Endothelial cell of umbilical vein (primary cell): Measurements from ENCODE around the gene AKR7A3. TPM values are rescaled to one million over a fixed set of nuclear protein-coding genes. Genes with fewer than 3 reads are reported as not detected.
A peak's percentile ranks its signal among the peaks of the same experiment; 100 is the strongest.
"Not testable (repeated sequence)": the region's sequence is repeated elsewhere in the genome, so short reads cannot be mapped to it uniquely, and the experiment has no call there.

Experiments
- Bru-seq: library from RNA; stranded (reverse); fragments of 400-500 nt; gene quantifications from one replicate; lab custom pipeline; 2021; lab: Mats Ljungman, UMichigan
- BruChase-seq, 2 experiments: library from RNA; stranded (reverse); fragments of 400-500 nt; gene quantifications; one replicate each; lab custom pipeline; 2021; lab: Mats Ljungman, UMichigan
- BruUV-seq: library from RNA; stranded (reverse); fragments of 400-500 nt; replicated peaks from 2 replicates; lab custom pipeline; 2021; lab: Mats Ljungman, UMichigan
- CTCF ChIA-PET: fragments of 300-600, 350-600 bp; sonication (Branson Sonifier 250); formaldehyde crosslinking; loops from one replicate; lab custom pipeline; 2021; ENCODE audit warnings: antibody characterized with exemption, inconsistent platforms; lab: Charles Lee
- POLR2A ChIA-PET: fragments of 300-600, 350-600 bp; sonication (Branson Sonifier 250); formaldehyde crosslinking; loops from one replicate; lab custom pipeline; 2021; ENCODE audit warnings: antibody characterized with exemption, inconsistent platforms; lab: Charles Lee
- DNase-seq: peaks from one replicate; pipeline ENCODE4 v3.0.0-alpha.2; 2011; ENCODE audit warnings: low read depth, low spot score
- FAIRE-seq: peaks from 2 replicates; lab custom pipeline; 2011; peaks lifted over from hg19 to GRCh38; lab: Jason Lieb, UNC
- H2AFZ ChIP-seq: 2 replicates; pipeline ENCODE4 v1.6.0; 2012; ENCODE audit warnings: low read depth, low read length, control low read depth, inconsistent platforms
- H3K27ac ChIP-seq: 2 replicates; pipeline ENCODE4 v1.5.1; 2011; ENCODE audit warnings: low read depth, mild to moderate bottlenecking, control low read depth, low read length, moderate library complexity; ENCODE audit not compliant: insufficient read depth
- H3K27me3 ChIP-seq, 2 experiments: 2 replicates each; pipeline versions ENCODE4 v1.6.0 to v1.6.1; 2011; ENCODE audit warnings: low read length in 2 of 2, mixed read lengths in 1 of 2; ENCODE audit not compliant: control insufficient read depth in 2 of 2, insufficient read depth in 2 of 2
- H3K36me3 ChIP-seq, 2 experiments: 2 replicates in 1 of 2; 3 replicates in 1 of 2; pipeline ENCODE4 v1.5.1; 2011; ENCODE audit warnings: low read length in 2 of 2, mild to moderate bottlenecking in 1 of 2, moderate library complexity in 1 of 2; ENCODE audit not compliant: control insufficient read depth in 2 of 2, insufficient read depth in 2 of 2; ENCODE audit errors: extremely low read depth in 1 of 2
- H3K4me1 ChIP-seq: 3 replicates; pipeline ENCODE4 v1.5.1; 2011; ENCODE audit warnings: mild to moderate bottlenecking, low read length; ENCODE audit not compliant: control insufficient read depth, insufficient read depth; ENCODE audit errors: extremely low read depth
- H3K4me2 ChIP-seq: 2 replicates; pipeline ENCODE4 v1.6.1; 2011; ENCODE audit warnings: low read length, control low read depth, mixed read lengths; ENCODE audit not compliant: insufficient read depth
- H3K4me3 ChIP-seq, 3 experiments: fragments of 200-600 bp in 1 of 3; sonication (generic), shearing (Covaris generic) in 1 of 3; replicated peaks in 1 of 3; 2 replicates each; pipeline ENCODE4 v1.5.1; 2011 to 2016; ENCODE audit warnings: control low read depth in 3 of 3, low read length in 3 of 3, mild to moderate bottlenecking in 2 of 3, inconsistent platforms in 1 of 3, low read depth in 1 of 3, moderate library complexity in 1 of 3; ENCODE audit not compliant: insufficient read depth in 1 of 3
- H3K79me2 ChIP-seq: 2 replicates; pipeline ENCODE4 v1.6.0; 2012; ENCODE audit warnings: low read length, inconsistent platforms; ENCODE audit not compliant: control insufficient read depth, insufficient read depth
- H3K9ac ChIP-seq: replicated peaks from 2 replicates; pipeline ENCODE3; 2011; ENCODE audit warnings: low read length, control low read depth; ENCODE audit not compliant: insufficient read depth; ENCODE audit errors: extremely low read depth
- H3K9me1 ChIP-seq: replicated peaks from 3 replicates; pipeline ENCODE4 v1.6.0; 2011; ENCODE audit warnings: mild to moderate bottlenecking, low read length; ENCODE audit not compliant: control insufficient read depth, insufficient read depth; ENCODE audit errors: extremely low read depth
- H3K9me3 ChIP-seq: replicated peaks from 2 replicates; pipeline ENCODE4 v1.5.1; 2012; ENCODE audit warnings: low read length, inconsistent platforms; ENCODE audit not compliant: control insufficient read depth, insufficient read depth
- H4K20me1 ChIP-seq: replicated peaks from 2 replicates; pipeline ENCODE3; 2011; ENCODE audit warnings: mild to moderate bottlenecking, low read length; ENCODE audit not compliant: control insufficient read depth, insufficient read depth; ENCODE audit errors: extremely low read depth
- CTCF ChIP-seq, 2 donors: IDR thresholded peaks; 1 replicate in 1 of 2; 2 replicates in 1 of 2; pipeline ENCODE4 v1.5.1; 2011; ENCODE audit warnings: low read length in 2 of 2, mild to moderate bottlenecking in 2 of 2, moderate library complexity in 2 of 2, control low read depth in 1 of 2, inconsistent platforms in 1 of 2, low read depth in 1 of 2; ENCODE audit not compliant: insufficient read depth in 1 of 2; ENCODE audit errors: extremely low read depth in 1 of 2
- EZH2 ChIP-seq: IDR thresholded peaks from 2 replicates; pipeline ENCODE4 v1.6.1; 2012; ENCODE audit warnings: borderline replicate concordance, low read depth, mild to moderate bottlenecking, moderate library complexity, low read length, inconsistent platforms; ENCODE audit not compliant: severe bottlenecking
- FOS ChIP-seq: IDR thresholded peaks from 2 replicates; pipeline ENCODE4 v1.6.1; 2011; ENCODE audit warnings: mild to moderate bottlenecking, low read length, moderate library complexity, borderline replicate concordance; ENCODE audit not compliant: insufficient read depth
- GATA2 ChIP-seq: IDR thresholded peaks from 2 replicates; pipeline ENCODE4 v1.7.0; 2011; ENCODE audit warnings: low read depth, mild to moderate bottlenecking, moderate library complexity, mixed read lengths, low read length; ENCODE audit not compliant: insufficient read length, insufficient read depth
- JUN ChIP-seq: IDR thresholded peaks from 2 replicates; pipeline ENCODE4 v1.6.1; 2011; ENCODE audit warnings: borderline replicate concordance, low read depth; ENCODE audit not compliant: insufficient read length, insufficient read depth
- MYC ChIP-seq: IDR thresholded peaks from one replicate; pipeline ENCODE4 v1.6.1; 2011; ENCODE audit warnings: mild to moderate bottlenecking, low read depth, low read length
- POLR2A ChIP-seq: IDR thresholded peaks from 2 replicates; pipeline ENCODE4 v1.6.1; 2012; ENCODE audit warnings: low read depth, mild to moderate bottlenecking, control low read depth, low read length
- POLR2AphosphoS5 ChIP-seq: IDR thresholded peaks from 2 replicates; pipeline ENCODE4 v1.6.1; 2012; ENCODE audit warnings: low read depth, mild to moderate bottlenecking, control low read depth, low read length, moderate library complexity; ENCODE audit not compliant: insufficient read depth
- dilution Hi-C: fragments of 300-500 bp; cut with MboI; formaldehyde crosslinking; loops from one replicate; pipeline ENCODE4 v1.15.0; 2019; ENCODE audit warnings: low sequenced_read_pairs; ENCODE audit not compliant: extremely low pct_ligation_motif_present
- intact Hi-C: fragments of 100-400 bp; cut with micrococcal nuclease; formaldehyde crosslinking; loops from one replicate; pipeline ENCODE4 v1.10.0; 2022
- long read RNA-seq: library from polyadenylated mRNA; stranded (forward); transcript quantifications from one replicate; pipeline ENCODE4 v2.0.0, GENCODE V29; 2021
- polyA minus RNA-seq, 3 experiments: library from RNA; depleted of rRNA, polyadenylated mRNA; stranded (reverse); fragments of >200 nt; gene quantifications; 1 replicate in 1 of 3; 2 replicates in 2 of 3; pipeline ENCODE4 v1.2.3, GENCODE V29; 2011
- polyA plus RNA-seq, 4 experiments: library from polyadenylated mRNA; depleted of rRNA in 3 of 4; stranded (reverse) in 3 of 4; unstranded in 1 of 4; fragments of >200 nt; gene quantifications; 2 replicates each; pipeline versions ENCODE4 v1.2.1 to v1.2.3, GENCODE V29; 2011 to 2012; ENCODE audit warnings: missing spikeins in 1 of 4
- total RNA-seq: library from RNA; stranded (reverse); gene quantifications from 2 replicates; pipeline ENCODE4 v1.2.3, GENCODE V29; 2021
- TF ChIP-seq, protein P1 (sequence below): IDR thresholded peaks from 2 replicates; pipeline ENCODE4 v1.6.1; 2011; ENCODE audit not compliant: insufficient read depth, insufficient read length

Gene AKR7A3
- total RNA-seq = 0.49 and 0.85 TPM in 2 replicates
- 0.50 and 0.51 TPM in 2 replicates for polyA plus RNA-seq
- 0.17 TPM in 2 replicates for polyA plus RNA-seq (2011; cell fraction: cytosol; rRNA removed)
- 1.6 and 2.2 TPM in 2 replicates for polyA plus RNA-seq (2011; cell fraction: nucleus; rRNA removed)
- 0.09 and 0.15 TPM in 2 replicates for polyA plus RNA-seq (2012)
- polyA minus RNA-seq = 0.38 and 0.56 TPM in 2 replicates
- polyA minus RNA-seq (2011; cell fraction: cytosol; rRNA and poly(A)+ RNA removed) = not detected
- polyA minus RNA-seq (2011; cell fraction: nucleus; rRNA and poly(A)+ RNA removed) = 1.0 and 1.2 TPM in 2 replicates
- Bru-seq, nascent RNA = percentile 40 among the genes with signal in this experiment
- percentile 46 among the genes with signal in this experiment for BruChase-seq, experiment 1, labeled RNA remaining after a 6-hour chase
- BruChase-seq, experiment 2, labeled RNA remaining after a 2-hour chase = percentile 46 among the genes with signal in this experiment
- long read RNA-seq, partial matches to known transcripts = 1 of 1 reads
- long read RNA-seq, other reads (novel, unspliced or antisense) = 0 of 1 reads

- POLR2A ChIA-PET, intact Hi-C loops: not testable (repeated sequence)
- peak within 1 kb of the TSS; percentile 99 for H2AFZ ChIP-seq
Measured at GRCh38 chr1:19288324-19289241, at the start of gene AKR7A3. Gene AKR7A3, minus strand, starts transcription at chr1:19288770. Its CDS starts 61 bp downstream, at chr1:19288709.

GRCh38 chr1:19338323-19338762, 49.8 kb upstream of the AKR7A3 start:
- Histone ChIP-seq H3K9ac (no peak overlapping the region), H4K20me1 (no peaks in the 10 kb centered on the region), H3K27ac (no peak overlapping the region), H3K4me2 (no peak overlapping the region), H3K9me1 (no peaks in the 10 kb centered on the region), H3K36me3 (peaks cover 3 to 23% of the 10 kb centered on the region in 2 experiments), H2AFZ (no peak overlapping the region), H3K27me3 (no peaks in the 10 kb centered on the region), H3K79me2 (no peaks in the 10 kb centered on the region), H3K9me3 (no peaks in the 10 kb centered on the region), H3K4me3 (no peak overlapping the region), H3K4me1 (peaks cover 4% of the 10 kb centered on the region)
- FAIRE-seq = no peak
- TF ChIP-seq GATA2 (no peak), POLR2AphosphoS5 (no peak), CTCF (IDR thresholded peaks at IDR 0.05; ENCODE audit: extremely low read depth in 1 of 2, insufficient read depth in 1 of 2, low read depth in 1 of 2, low read length in 2 of 2) (no peak), MYC (no peak), JUN (no peak), EZH2 (no peak), FOS (no peak), POLR2A (no peak)
- TF ChIP-seq, protein P1, sequence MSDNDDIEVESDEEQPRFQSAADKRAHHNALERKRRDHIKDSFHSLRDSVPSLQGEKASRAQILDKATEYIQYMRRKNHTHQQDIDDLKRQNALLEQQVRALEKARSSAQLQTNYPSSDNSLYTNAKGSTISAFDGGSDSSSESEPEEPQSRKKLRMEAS = no peak
- BruUV-seq = no TSS peak
- CTCF ChIA-PET = interaction anchor here (1.6 to 1.8 kb wide), 2 partner anchors 9 to 316 kb away, joined by 4 to 6 read pairs; no protein-coding TSS in a partner anchor
- dilution Hi-C loops = no loop called here
- intact Hi-C loops = loop anchor here (1.0 kb wide), 1 partner anchor 45 kb away; no protein-coding TSS in a partner anchor
- POLR2A ChIA-PET = no interaction called here
- no peak for DNase-seq

More at GRCh38 chr1:19288324-19289241, at the start of gene AKR7A3:
- H3K79me2 ChIP-seq, H3K9me1 ChIP-seq, H3K9ac ChIP-seq, H3K4me1 ChIP-seq, dilution Hi-C loops, H3K27ac ChIP-seq, BruUV-seq, H3K9me3 ChIP-seq, H4K20me1 ChIP-seq, H3K27me3 ChIP-seq, CTCF ChIA-PET, H3K36me3 ChIP-seq: not testable (repeated sequence)
- peak; percentile 77 for FAIRE-seq
- DNase-seq = peak; percentile 28
- Histone ChIP-seq H3K4me3 (peak within 1 kb of the TSS; percentile 25 to 54 (median 36)), H3K4me2 (peak within 1 kb of the TSS; percentile 86)
